GM21786 (cell line): Measurements from ENCODE around the gene DENND4A.
"Not testable (repeated sequence)": the region's sequence is repeated elsewhere in the genome, so short reads cannot be mapped to it uniquely, and the experiment has no call there.

ENCODE experiments used
- ATAC-seq: cut with Tn5 transposase; IDR thresholded peaks from one replicate; pipeline ENCODE4 v1.9.1; 2021; ENCODE audit not compliant: unreplicated experiment

Gene DENND4A

DNA sequence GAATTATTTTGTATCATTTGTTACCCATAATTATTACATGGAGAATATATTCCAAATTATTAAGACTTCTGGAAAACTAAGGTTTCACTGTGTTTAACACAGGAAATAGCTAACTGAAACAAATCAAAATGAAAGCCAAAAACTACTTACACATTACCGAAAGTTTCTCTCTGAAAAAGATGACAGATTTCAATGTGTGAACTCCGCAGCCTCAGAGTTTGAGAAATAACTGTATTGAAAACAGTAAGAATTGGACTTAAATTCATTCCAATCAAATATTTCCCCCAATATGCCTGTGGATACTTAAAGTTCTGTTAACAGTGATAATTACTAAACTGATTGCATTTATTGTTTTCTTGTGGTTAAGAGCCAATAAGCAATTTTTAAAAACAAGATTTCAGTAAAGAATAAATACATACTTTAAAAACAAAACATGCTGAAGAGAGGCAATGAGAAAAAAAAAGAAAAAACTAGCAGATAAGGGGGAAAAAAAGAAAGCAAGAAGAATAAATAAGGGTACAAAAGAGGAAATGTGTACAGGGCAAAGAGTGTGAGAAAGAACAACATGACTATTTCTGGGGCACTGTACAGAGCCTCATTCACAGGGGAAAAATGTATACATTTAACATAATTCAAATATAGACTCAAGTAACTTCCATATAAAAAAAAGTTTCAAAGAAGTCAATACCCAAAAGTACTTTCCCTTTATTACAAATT, 30.7 kb downstream of the DENND4A start:
- ATAC-seq = no peak

DNA sequence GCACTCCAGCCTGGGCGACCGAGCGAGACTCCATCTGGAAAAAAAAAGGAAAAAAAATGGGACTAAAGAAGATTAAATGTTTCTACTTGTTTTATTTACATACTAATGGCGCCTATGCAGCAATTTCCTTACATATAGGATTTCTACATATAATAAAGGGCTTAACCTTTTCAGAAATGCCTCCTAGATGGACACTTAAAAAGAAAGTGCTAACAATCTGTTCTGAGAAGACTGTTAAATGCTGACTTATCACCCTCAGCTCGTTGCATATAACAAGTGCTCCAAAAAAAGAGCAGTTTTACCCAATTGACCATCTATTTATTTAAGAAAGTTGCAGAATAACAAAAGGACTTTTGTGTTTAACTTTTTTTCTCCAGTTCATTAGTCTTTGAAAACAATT, 32.7 kb downstream of the DENND4A start:
- no peak for ATAC-seq

DNA sequence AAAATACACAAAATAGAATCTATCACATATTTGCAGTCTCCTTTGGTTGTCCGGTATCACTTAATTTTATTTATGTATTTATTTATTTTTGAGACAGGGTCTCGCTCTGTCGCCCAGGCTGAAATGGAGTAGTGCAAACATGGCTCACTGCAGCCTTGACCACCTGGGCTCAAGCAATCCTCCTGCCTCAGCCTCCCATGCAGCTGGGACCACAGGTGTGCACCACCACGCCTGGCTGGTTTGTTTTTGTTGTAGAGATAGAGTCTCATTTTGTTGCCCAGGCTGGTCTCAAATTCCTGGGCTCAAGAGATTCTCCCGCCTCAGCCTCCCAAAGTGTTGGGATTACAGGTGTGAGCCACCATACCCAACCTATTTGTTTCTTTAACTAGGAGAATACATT, 33.9 kb downstream of the DENND4A start:
- no peak for ATAC-seq

DNA sequence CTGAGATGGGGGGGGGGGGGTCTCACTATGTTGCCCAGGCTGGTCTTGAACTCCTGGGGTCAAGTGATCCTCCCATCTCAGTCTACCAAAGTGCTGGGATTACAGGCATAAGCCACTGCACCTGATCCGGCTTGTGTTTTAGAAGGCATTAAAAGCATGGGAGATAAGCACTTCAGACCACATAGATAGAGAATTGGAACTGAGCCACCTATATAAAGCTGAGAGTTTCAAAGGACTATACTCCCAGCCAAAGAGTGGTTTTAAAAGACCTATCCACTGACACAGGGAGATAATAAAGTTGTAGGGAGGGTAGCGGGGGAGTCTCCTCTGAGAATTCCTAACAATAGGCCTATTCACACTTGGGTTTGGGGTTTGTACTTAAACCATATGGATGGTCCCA, 34.8 kb downstream of the DENND4A start:
- no peak for ATAC-seq

DNA sequence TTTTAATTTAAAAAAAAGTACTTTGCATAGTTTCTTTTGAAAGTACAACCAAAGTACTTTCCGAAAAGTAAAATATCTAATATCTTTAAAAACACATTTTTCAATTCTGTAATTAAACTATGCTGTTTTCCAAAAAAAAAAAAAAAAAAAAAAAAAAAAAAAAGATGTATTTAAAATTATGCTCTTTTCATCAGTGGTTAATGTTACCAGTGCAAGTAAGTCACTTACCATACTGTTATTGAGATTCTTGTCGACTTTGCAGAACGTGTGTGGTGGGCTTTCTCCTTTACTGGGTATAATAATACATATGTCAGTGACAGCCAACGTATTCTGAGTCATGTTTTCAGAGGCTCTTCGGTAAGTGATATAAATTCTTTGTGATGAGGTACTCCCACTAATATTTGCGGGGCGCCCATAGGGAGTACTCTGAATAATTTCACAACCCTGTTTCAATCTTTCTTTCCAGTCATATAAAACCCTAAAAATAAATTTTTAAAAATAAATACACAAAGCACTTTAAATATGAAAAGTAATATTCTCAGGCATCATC, 39.9 kb downstream of the DENND4A start:
- ATAC-seq = no peak

DNA sequence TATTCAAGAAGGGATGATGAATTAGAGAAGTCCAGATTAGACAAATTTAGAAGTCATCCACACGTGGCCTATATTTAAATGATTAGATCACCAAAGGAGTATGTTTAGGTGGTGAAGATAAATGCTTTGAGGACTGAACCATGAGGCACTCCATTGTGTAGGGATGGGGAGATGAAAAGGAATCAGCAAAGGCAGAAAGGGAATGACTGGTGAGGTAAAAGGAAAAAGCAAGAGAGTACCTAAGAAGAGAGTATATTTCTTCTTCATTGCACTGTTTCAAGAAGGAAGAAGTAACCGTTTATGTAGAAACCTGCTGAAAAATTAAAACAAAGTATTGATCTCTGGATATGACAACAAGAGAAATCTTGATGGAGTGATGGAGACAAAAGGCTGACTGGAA, 40.7 kb downstream of the DENND4A start:
- ATAC-seq = no peak

DNA sequence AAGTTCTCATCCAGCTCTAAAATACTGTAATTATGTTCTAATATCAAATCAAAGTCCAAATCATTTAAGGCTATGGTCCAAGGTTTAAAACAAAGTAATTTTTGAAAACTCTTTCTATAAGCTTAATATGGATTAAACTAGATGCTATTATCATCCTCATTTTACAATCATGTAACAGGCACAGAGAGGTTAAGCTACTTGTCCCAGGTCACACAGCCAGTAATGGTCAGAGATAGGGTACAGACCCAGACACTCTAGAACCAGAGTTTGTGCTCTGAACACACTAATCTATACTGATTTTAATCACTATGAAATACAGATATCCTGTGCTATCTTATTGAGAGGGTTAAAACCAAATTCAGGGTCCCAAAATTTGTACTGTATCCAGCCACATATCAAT, 44.8 kb downstream of the DENND4A start:
- ATAC-seq = no peak

DNA sequence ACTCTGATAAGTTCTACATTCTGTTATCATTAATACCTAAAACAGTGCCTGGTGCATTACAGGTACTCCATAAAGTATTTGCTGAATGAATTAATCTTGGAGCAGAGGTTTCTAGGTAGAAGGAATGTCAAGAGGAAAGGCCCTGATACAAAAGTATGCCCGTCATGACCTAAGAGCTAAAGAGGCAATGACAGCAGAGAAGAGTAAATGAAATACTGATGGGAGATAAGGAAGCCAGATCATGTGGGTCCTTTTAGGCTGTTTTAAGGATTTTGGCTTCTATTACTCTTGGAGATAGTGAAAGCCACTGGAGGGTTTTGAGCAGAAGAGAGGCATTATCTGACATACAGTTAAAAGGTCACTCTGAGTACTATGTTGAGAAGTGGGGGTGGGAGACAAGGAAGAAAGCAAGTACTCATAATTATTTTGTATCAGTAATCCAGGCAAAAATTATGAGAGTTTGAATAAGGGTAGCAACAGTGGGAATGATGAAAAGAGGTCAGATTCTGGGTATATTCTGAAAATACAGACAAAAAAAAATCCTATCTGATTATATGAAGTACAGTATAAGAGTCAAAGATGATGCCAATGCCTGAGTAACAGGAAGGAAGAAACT, 48.3 kb downstream of the DENND4A start:
- no peak for ATAC-seq

DNA sequence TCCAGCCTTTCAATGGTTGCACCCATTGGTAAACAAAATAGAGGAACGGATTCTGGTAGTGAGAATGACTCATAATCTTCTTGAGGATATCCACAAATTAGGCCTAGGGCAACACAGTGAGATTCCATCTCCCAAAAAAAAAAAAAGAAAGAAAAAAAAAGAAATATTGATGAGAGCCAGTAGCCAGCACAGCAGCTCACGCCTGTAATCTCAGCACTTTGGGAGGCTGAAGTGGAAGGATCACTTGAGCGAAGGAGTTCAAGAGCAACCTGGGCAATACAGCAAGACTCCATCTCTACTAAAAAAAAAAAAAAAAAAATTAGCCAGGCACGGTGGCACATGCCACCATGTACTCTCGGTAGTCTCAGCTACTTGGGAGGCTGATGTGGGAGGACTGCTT, 51.9 kb downstream of the DENND4A start:
- no peak for ATAC-seq

DNA sequence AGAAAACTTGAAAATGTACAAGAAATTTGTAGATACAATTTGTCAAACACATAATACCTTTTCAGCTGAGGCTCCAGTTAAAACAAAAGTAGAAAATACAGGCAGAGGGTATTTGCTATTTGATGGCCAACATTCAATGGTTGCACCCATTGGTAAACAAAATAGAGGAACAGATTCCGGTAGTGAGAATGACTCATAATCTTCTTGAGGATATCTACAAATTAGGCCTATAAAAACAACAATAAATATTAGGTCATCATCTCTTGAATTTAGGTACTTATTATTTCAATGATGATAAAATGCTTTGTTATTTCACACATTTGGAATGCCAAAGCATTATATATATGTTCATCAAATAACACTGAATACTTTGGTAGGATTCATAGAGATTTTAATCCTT, 53.4 kb downstream of the DENND4A start:
- ATAC-seq = no peak

DNA sequence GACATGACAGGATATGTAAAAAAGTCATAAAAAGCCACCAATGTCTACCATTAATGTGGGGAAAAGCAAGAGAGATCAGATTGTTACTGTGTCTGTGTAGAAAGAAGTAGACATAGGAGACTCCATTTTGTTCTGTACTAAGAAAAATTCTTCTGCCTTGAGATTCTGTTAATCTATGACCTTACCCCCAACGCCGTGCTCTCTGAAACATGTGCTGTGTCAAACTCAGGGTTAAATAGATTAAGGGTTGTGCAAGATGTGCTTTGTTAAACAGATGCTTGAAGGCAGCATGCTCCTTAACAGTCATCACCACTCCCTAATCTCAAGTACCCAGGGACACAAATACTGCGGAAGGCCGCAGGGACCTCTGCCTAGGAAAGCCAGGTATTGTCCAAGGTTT, 58.5 kb downstream of the DENND4A start:
- ATAC-seq = not testable (repeated sequence)

DNA sequence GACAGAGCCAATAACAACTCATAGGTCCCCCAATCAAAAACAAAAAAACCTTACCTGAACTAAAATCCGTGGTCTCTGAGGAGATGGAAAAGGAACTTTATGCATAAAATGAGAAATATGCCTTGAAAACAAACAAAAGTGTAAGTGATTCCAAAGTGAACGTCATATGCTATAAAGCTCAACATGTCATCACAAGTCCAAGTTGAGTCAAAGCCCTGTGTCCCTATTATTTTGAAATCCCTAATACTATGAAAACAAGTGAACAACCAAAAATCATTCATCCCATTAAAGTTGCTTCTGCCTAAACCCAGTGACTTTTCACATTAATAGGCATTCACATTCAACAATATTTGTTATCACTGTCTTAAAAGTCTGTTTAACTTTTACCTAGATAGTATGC, 59.4 kb downstream of the DENND4A start:
- no peak for ATAC-seq

DNA sequence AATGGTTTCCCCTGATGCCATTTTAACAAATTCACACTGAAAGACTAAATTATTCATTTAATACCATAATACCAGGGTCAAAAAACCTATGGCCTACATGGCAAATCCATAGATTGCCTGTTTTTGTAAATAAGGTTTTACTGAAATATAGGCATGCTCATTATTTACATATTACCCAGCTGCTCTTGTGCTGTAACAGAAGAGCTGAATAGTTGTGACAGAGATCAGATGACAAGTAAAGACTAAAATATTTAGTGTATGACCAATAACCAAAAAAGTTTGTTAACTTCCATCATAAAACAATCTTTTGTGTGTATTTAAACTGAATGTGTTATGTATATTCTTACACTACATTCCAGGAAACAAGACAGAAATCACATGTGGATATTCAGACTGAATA, 60.2 kb downstream of the DENND4A start:
- no peak for ATAC-seq

DNA sequence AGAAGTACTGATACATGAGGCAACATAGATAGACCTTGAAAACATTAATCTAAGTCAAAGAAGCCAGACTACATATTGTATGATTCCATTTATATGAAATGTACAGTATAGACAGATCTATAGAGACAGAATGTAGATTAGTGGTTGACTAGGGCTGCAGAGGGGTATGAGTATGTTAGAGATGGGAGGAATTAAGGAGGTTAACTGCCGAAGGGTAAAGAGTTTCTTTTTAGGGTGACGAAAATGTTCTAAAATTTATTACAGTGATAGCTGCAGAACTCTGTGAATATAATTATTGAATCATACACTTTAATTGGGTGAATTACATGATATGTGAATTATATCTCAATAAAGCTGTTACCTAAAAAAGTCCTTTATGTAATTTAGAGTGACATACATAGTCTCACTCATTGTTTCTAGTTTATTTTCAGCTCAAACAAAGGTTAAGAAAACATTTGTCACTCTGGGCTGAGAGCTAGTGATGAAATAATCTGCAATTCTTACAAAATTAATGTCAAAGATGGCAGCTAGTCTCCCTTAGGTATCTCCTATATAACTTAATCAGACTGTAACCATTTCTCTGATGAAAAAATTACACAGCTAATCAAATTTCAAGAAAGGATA, 61.4 kb downstream of the DENND4A start:
- ATAC-seq = no peak

DNA sequence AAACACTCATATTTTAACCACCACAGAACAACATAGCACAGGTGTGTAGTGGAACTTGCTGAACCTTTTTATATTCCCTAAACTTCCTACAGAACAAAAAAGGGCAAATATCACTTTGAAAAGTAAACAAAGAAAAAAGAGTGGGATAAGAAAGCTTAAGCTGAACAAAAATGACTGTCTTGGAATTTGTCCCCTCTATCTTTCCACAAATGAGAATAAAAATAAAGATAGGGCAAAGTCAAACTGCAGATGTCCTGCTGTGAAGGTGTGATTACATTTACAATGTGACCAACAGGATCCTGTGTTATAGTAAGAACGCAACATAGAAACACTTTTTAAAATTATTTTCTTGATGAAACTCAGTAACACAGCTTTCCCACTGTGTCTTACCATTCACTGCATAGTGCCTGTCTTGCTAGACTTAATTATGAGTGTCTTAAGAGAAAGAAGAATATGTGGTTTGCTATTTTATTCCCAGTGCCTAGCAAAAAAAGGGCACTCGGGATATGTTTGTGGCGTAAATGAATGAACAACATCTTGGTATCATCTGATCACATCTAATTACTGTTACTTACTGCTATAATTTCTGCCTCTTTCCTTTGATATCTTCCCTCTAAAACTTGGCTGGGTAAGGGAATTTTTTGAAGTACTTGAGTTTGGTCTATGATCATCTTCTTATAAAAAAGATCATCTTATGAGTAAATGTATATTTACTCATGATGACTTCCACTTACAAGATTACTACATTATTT, 67.5 kb downstream of the DENND4A start:
- ATAC-seq = no peak

DNA sequence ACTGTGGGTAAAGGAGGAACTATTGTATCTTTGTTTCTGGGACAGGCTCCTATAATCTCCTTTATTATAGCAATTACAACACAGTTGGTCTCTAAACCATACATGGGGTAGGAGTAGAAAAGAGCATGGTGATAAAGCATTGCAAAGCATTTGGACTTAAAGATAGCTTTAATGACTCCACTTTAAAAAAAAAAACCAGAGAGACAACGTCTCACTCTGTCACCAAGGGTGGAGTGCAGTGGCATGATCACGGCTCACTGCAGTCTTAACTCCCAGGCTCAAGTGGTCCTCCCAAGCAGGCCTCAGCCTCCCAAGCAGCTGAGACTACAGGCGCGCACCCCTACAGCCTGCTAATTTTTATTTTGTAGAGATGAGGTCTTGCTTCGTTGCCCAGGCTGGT, 68.2 kb downstream of the DENND4A start:
- ATAC-seq = no peak

DNA sequence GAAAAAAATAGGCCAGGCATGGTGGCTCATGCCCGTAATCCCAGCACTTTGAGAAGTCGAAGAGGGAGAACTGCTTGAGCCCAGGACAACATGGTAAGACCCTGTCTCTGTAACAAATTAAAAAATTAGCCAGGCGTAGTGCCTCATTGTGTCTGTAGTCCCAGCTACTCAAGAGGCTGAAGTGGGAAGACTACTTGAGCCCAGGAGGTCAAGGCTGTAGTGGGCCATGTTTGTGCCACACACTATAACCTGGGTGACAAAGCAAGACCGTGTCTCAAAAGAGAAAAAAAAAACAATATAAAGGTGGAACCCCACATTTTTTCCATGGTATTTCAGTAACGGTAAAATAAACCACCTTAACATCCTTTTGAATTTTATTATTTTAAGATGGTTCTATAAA, 69.9 kb downstream of the DENND4A start:
- no peak for ATAC-seq

DNA sequence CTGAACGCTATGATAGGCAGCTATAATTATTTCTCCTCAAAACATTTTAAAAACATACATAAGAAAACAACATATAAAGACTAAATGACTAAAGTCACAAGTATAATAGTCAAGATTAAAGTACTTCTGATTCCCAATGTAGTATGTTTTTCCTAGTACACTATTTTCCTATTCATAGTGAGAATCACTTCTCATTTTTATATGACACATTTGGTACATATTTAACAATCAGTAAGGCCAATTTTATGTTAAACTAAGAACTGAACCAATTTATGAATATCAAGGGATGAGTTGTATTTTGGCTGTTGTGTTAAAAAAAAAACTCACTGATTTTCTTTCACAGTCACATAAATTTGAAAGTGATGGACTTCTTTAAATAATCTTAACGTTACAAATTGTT, 79.7 kb downstream of the DENND4A start:
- no peak for ATAC-seq

DNA sequence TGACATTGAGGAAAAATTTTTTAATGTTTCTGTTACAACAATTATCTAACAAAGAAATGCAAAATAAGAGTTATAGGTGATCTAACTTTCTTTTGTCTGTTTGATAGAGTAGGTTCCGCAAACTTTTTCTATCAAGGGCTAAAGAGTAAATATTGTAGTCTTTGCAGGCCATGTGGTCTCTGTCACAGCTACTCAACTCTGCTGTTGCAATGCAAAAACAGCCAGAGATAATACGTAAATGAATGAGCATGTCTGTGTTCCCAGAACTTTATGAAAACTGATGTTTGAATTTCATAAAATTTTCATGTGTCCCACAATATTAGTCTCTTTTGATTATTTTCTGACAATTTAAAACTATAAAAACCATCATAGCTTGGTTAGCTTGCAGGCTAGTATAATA, 97.0 kb downstream of the DENND4A start:
- ATAC-seq = no peak

DNA sequence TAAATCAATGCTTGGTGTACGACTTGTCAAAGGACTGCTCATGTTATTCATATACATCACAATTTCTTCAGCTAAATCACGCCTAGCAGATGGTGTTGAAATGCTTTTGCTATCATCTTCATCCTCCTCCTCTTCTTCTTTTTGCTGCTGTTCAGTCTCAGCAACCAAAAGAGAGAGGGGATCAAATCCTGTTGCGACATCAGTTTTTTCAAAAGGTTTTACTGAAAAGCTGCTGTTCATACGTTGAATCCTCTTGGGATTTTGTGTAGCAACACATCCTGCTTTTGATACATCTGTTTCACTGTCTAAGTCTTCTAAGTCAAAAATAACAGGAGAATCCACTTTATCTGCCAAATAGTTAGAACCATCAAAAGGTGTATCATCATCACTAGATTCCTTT, 101.3 kb downstream of the DENND4A start:
- ATAC-seq = no peak

DNA sequence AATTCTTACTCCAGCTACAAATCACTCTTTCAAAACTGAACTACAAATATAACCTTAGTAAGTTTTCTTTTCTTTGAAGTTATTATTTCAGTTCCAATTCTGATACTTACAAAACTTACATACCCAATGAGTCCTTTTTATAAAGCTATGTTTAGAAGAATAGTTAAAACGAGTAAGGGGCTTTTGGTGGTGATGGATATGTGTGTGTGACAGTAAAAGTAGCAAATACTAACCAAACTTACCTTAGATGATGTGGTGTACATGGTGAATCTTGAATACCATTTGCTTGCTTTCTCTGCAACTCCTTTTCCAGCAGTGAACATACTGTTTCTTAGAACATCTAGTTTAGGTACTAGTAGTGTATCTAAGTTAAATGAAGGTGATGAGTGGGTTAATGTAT, 101.9 kb downstream of the DENND4A start:
- no peak for ATAC-seq

DNA sequence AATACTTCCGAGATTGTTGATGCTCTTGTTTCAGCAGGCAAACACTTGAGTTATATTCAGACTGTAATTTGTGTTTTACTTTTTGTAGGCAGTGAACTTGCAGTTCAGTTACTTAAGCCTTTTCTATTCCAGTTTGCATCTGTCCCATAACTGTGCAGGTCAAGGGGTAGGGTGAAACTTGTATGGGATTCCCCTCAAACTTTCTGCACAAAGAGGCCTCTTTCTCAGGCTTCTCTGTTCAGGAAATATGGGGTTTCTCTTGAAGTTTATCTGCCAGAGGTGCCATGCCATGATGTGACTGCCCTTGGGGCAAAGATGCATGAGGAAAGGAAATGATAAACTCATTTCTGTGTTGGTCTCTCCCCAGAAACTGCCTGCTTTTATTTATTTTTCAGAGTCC, 103.6 kb downstream of the DENND4A start:
- ATAC-seq = no peak
